Lower leg skin (tissue), 3 donors: Measurements from ENCODE around the gene COL5A3.

Experiments used
- CTCF ChIP-seq, 3 donors: fragments of 450-650 bp; IDR thresholded peaks; one replicate each; pipeline ENCODE4 v1.5.1; 2016; ENCODE audit warnings: antibody characterized with exemption in 3 of 3, mild to moderate bottlenecking in 3 of 3, moderate library complexity in 2 of 3
- POLR2A ChIP-seq, 2 donors: fragments of 450-650 bp; IDR thresholded peaks; one replicate each; pipeline ENCODE4 v1.6.1; 2016 to 2017; ENCODE audit warnings: antibody characterized with exemption in 2 of 2, mild to moderate bottlenecking in 1 of 2, moderate library complexity in 1 of 2

GRCh38 chr19:9956956-9957355 is 53.3 kb downstream of the COL5A3 start:
- TF ChIP-seq POLR2A (IDR thresholded peaks at IDR 0.05) (no peak), CTCF (IDR thresholded peaks at IDR 0.05) (no peak)
